HCT116 (cell line): ENCODE measurements around the gene DNAJC16. TPM values are rescaled to one million over a fixed set of nuclear protein-coding genes. Genes with fewer than 3 reads are reported as not detected.

Source experiments
- ATAC-seq: fragments of 200-7000 bp; cut with Tn5 transposase; 2 replicates; pipeline ENCODE4 v1.9.1; 2020; ENCODE audit warnings: mild to moderate bottlenecking, moderate library complexity
- BruUV-seq: library from RNA; stranded (reverse); fragments of 400-500 nt; replicated peaks from 2 replicates; lab custom pipeline; 2021; lab: Mats Ljungman, UMichigan
- CTCF ChIA-PET: fragments of 300-600 bp; sonication (Branson Sonifier 250); formaldehyde crosslinking; loops from one replicate; lab custom pipeline; 2021; ENCODE audit warnings: antibody characterized with exemption; lab: Charles Lee
- POLR2A ChIA-PET: fragments of 300-600, 350-600 bp; sonication (Branson Sonifier 250); formaldehyde crosslinking; loops from one replicate; lab custom pipeline; 2021; ENCODE audit warnings: antibody characterized with exemption; lab: Charles Lee
- RAD21 ChIA-PET, 2 experiments: fragments of 300-600 bp; sonication (Branson Sonifier 250); formaldehyde crosslinking; loops; one replicate each; lab custom pipeline; 2023; ENCODE audit warnings: low total read pairs in 2 of 2; ENCODE audit not compliant: uncharacterized antibody in 2 of 2, unreplicated experiment in 2 of 2, low non-redundant PET in 1 of 2; lab: Charles Lee
- DNase-seq: peaks from one replicate; pipeline ENCODE4 v3.0.0-alpha.2; 2010; ENCODE audit warnings: low read depth, low spot score
- H2AFZ ChIP-seq: fragments of 200-600 bp; shearing (Covaris generic), sonication (generic); 2 replicates; pipeline ENCODE4 v1.6.1; 2017; ENCODE audit warnings: low read depth, mixed run types, mixed read lengths, antibody characterized with exemption, low read length; ENCODE audit not compliant: poor library complexity, severe bottlenecking
- H3K27ac ChIP-seq: 2 replicates; pipeline ENCODE4 v1.5.1; 2012; ENCODE audit warnings: low read depth, low read length
- H3K27me3 ChIP-seq: fragments of 200-600 bp; sonication (generic); 2 replicates; pipeline ENCODE4 v1.6.1; 2016; ENCODE audit warnings: mixed run types, low read length, mixed read lengths; ENCODE audit not compliant: insufficient read depth
- H3K36me3 ChIP-seq, 2 experiments: fragments of 200-500 bp in 1 of 2; fragments of 200-600 bp in 1 of 2; sonication (Bioruptor generic) in 1 of 2; sonication (generic) in 1 of 2; 2 replicates each; pipeline versions ENCODE4 v1.5.1 to v1.6.1; 2014 to 2016; ENCODE audit warnings: low read length in 2 of 2, inconsistent platforms in 1 of 2, mixed read lengths in 1 of 2, mixed run types in 1 of 2; ENCODE audit not compliant: insufficient read depth in 2 of 2, control insufficient read depth in 1 of 2
- H3K4me1 ChIP-seq, 2 experiments: fragments of 200-600 bp in 1 of 2; sonication (generic) in 1 of 2; 2 replicates each; pipeline versions ENCODE4 v1.5.1 to v1.6.1; 2012 to 2017; ENCODE audit warnings: low read length in 2 of 2, inconsistent platforms in 1 of 2, mild to moderate bottlenecking in 1 of 2, mixed read lengths in 1 of 2, mixed run types in 1 of 2, moderate library complexity in 1 of 2; ENCODE audit not compliant: insufficient read depth in 2 of 2, control insufficient read depth in 1 of 2
- H3K4me2 ChIP-seq: fragments of 200-600 bp; sonication (generic); 2 replicates; pipeline ENCODE4 v1.6.1; 2017; ENCODE audit warnings: mixed run types, low read length, mixed read lengths
- H3K4me3 ChIP-seq, 2 experiments: fragments of 200-600 bp in 1 of 2; sonication (generic) in 1 of 2; replicated peaks in 1 of 2; 2 replicates each; pipeline ENCODE4 v1.5.1; 2011 to 2016; ENCODE audit warnings: low read length in 2 of 2, control low read depth in 1 of 2, low read depth in 1 of 2, mild to moderate bottlenecking in 1 of 2, mixed read lengths in 1 of 2, mixed run types in 1 of 2
- H3K79me2 ChIP-seq: fragments of 200-600 bp; sonication (generic); 2 replicates; pipeline ENCODE4 v1.6.1; 2017; ENCODE audit warnings: mild to moderate bottlenecking, mixed run types, low read length, moderate library complexity, mixed read lengths; ENCODE audit not compliant: insufficient read depth
- H3K9ac ChIP-seq: fragments of 200-600 bp; sonication (generic); 2 replicates; pipeline ENCODE4 v1.6.1; 2016; ENCODE audit warnings: low read length, mixed read lengths
- H3K9me2 ChIP-seq: fragments of 200-600 bp; sonication (generic), shearing (Covaris generic); 2 replicates; pipeline ENCODE4 v1.6.1; 2017; ENCODE audit warnings: mixed run types, mild to moderate bottlenecking, moderate library complexity; ENCODE audit not compliant: insufficient read depth
- H3K9me3 ChIP-seq, 2 experiments: fragments of 200-500 bp in 1 of 2; fragments of 200-600 bp in 1 of 2; sonication (Bioruptor generic) in 1 of 2; sonication (generic) in 1 of 2; 2 replicates each; pipeline ENCODE4 v1.6.1; 2014 to 2017; ENCODE audit warnings: low read length in 2 of 2, mixed read lengths in 2 of 2, inconsistent platforms in 1 of 2, low read depth in 1 of 2, mild to moderate bottlenecking in 1 of 2, mixed run types in 1 of 2, moderate library complexity in 1 of 2; ENCODE audit not compliant: control insufficient read depth in 1 of 2, insufficient read depth in 1 of 2
- H4K20me1 ChIP-seq: fragments of 200-600 bp; sonication (generic), shearing (Covaris generic); 2 replicates; pipeline ENCODE4 v1.6.1; 2017; ENCODE audit warnings: mixed run types, mild to moderate bottlenecking, moderate library complexity; ENCODE audit not compliant: insufficient read depth
- CBX3 ChIP-seq: IDR thresholded peaks from 2 replicates; pipeline ENCODE4 v1.6.1; 2012; ENCODE audit warnings: low read depth
- EZH2 ChIP-seq: fragments of 200-600 bp; sonication (generic); IDR thresholded peaks from 2 replicates; pipeline ENCODE4 v1.6.1; 2017; ENCODE audit warnings: antibody characterized with exemption, mixed run types
- FOSL1 ChIP-seq: IDR thresholded peaks from 2 replicates; pipeline ENCODE4 v1.6.1; 2012; ENCODE audit warnings: low read depth
- RAD21 ChIP-seq: IDR thresholded peaks from 2 replicates; pipeline ENCODE4 v1.6.1; 2012; ENCODE audit warnings: low read depth, mild to moderate bottlenecking
- SIN3A ChIP-seq: IDR thresholded peaks from 2 replicates; pipeline ENCODE4 v1.6.1; 2012; ENCODE audit warnings: low read depth
- intact Hi-C: fragments of 100-400 bp; cut with micrococcal nuclease; formaldehyde crosslinking; loops from 2 replicates; pipeline ENCODE4 v1.10.0; 2022
- total RNA-seq: library from RNA; stranded (reverse); gene quantifications from one replicate; pipeline ENCODE4 v1.2.1, GENCODE V29; 2021; ENCODE audit not compliant: unreplicated experiment
- TF ChIP-seq, protein P1 (sequence below), 3 experiments: fragments of 200-600 bp in 1 of 3; sonication (generic) in 1 of 3; IDR thresholded peaks in 2 of 3; conservative IDR thresholded peaks in 1 of 3; 2 replicates each; pipeline ENCODE4 v1.5.1; 2012 to 2017; ENCODE audit warnings: low read depth in 2 of 3, low read length in 2 of 3, antibody characterized with exemption in 1 of 3, borderline replicate concordance in 1 of 3, control low read depth in 1 of 3, mild to moderate bottlenecking in 1 of 3, mixed read lengths in 1 of 3, mixed run types in 1 of 3, moderate library complexity in 1 of 3; ENCODE audit not compliant: insufficient read depth in 1 of 3
- TF ChIP-seq, protein P2 (sequence below): IDR thresholded peaks from 2 replicates; pipeline ENCODE4 v1.6.1; 2011; ENCODE audit warnings: mild to moderate bottlenecking, low read length, moderate library complexity; ENCODE audit not compliant: insufficient replicate concordance; ENCODE audit errors: extremely low read depth

DNAJC16 gene
- total RNA-seq, 1 experiment from 2014 or later = 20.6 TPM

DNA sequence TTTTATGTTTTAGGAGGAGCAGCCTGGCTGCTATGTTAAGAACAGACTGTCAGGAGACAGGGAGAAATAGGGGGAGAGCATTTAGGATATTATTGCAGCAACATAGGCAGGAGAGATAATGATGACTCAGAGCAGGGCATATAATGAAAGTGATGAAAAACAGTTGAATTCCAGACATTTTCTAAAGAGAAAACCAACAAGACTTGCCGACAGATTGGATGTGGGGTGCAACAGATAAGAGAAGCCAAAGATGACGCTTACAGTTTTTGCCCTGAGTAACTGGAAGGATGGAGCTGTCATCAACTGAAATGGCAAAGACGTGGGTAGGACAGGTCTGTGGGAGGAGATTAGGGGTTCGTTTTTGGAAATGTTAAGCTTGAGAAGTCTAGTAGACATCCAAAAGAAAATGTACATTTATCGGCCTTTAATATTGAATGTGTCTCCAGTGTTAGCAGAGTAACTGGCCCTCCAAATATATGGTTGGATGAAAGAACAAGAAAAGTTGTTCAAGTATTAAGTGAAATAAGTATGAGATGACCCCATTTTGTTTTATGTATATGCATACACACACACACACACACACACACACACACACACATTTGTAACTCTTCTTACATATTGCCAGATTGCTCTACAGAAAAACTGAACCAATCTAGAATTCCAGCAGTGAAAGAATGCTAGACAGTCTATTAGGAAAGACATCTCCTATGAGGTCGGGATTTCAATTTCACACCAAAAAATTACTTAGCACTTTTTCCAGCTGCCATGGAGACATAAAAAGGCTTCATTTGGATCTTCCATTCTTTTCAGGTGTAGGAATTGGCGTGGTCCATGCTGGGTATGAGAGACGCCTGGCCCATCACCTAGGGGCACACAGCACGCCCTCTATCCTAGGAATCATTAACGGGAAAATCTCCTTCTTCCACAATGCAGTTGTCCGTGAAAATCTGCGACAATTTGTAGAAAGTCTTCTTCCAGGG lies 17.2 kb downstream of the DNAJC16 start:
- TF ChIP-seq RAD21 (no peak), FOSL1 (no peak), CBX3 (no peak), SIN3A (no peak), EZH2 (no peak)
- TF ChIP-seq, protein P1, sequence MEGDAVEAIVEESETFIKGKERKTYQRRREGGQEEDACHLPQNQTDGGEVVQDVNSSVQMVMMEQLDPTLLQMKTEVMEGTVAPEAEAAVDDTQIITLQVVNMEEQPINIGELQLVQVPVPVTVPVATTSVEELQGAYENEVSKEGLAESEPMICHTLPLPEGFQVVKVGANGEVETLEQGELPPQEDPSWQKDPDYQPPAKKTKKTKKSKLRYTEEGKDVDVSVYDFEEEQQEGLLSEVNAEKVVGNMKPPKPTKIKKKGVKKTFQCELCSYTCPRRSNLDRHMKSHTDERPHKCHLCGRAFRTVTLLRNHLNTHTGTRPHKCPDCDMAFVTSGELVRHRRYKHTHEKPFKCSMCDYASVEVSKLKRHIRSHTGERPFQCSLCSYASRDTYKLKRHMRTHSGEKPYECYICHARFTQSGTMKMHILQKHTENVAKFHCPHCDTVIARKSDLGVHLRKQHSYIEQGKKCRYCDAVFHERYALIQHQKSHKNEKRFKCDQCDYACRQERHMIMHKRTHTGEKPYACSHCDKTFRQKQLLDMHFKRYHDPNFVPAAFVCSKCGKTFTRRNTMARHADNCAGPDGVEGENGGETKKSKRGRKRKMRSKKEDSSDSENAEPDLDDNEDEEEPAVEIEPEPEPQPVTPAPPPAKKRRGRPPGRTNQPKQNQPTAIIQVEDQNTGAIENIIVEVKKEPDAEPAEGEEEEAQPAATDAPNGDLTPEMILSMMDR (IDR thresholded peaks at IDR 0.05 in 2 of 3, conservative IDR thresholded peaks at IDR 0.05 in 1 of 3; ENCODE audit: borderline replicate concordance in 1 of 3, insufficient read depth in 1 of 3, low read depth in 2 of 3, low read length in 2 of 3) = no peak
- TF ChIP-seq, protein P2, sequence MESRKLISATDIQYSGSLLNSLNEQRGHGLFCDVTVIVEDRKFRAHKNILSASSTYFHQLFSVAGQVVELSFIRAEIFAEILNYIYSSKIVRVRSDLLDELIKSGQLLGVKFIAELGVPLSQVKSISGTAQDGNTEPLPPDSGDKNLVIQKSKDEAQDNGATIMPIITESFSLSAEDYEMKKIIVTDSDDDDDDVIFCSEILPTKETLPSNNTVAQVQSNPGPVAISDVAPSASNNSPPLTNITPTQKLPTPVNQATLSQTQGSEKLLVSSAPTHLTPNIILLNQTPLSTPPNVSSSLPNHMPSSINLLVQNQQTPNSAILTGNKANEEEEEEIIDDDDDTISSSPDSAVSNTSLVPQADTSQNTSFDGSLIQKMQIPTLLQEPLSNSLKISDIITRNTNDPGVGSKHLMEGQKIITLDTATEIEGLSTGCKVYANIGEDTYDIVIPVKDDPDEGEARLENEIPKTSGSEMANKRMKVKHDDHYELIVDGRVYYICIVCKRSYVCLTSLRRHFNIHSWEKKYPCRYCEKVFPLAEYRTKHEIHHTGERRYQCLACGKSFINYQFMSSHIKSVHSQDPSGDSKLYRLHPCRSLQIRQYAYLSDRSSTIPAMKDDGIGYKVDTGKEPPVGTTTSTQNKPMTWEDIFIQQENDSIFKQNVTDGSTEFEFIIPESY = no peak
- Histone ChIP-seq H3K27me3 (no peaks in the 10 kb centered on the region), H3K79me2 (no peaks in the 10 kb centered on the region), H4K20me1 (0 out of 2 replicates have a peak, but pooled peaks cover under 1% of the 10 kb centered on the region), H3K4me2 (no peak overlapping the region), H3K9me3 (no peaks in the 10 kb centered on the region), H3K9ac (no peak overlapping the region), H3K4me1 (no peaks in the 10 kb centered on the region), H3K36me3 (peaks cover 35 to 43% of the 10 kb centered on the region in 2 experiments; a peak in 3 of 4 replicates), H2AFZ (no peak overlapping the region), H3K9me2 (no peaks in the 10 kb centered on the region), H3K4me3 (no peak overlapping the region), H3K27ac (no peak overlapping the region)
- intact Hi-C loops = no loop called here
- DNase-seq = no peak
- ChIA-PET RAD21 (no interaction called here), POLR2A (no interaction called here), CTCF (no interaction called here)
- no TSS peak for BruUV-seq
- ATAC-seq = no peak
